ENCODE results near the gene MAP6.
A peak's percentile ranks its signal among the peaks of the same experiment; 100 is the strongest.
"Not testable (repeated sequence)": the region's sequence is repeated elsewhere in the genome, so short reads cannot be mapped to it uniquely, and the experiment has no call there.

MAP6 gene

DNA sequence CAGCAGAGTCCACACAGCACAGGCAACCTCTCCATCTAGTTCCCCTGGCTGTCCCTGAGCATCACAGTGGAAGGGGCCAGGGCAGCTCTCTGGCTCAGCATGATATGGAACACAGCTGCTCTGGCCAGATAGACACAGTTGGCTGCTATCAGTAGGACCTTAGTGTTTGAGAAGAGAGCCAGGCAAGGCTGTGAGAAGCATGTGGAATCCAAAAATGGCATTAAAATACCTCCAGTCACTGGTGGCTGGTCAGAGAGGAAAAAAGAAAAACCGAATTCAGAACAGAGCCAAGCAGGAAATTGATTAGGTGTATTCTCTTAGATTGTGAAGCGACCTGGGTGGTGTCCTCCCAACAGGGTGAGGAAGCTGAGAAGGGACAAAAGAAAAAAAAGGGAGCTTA is 78.9 kb downstream of the MAP6 start:
- DNase-seq, result no peak

DNA sequence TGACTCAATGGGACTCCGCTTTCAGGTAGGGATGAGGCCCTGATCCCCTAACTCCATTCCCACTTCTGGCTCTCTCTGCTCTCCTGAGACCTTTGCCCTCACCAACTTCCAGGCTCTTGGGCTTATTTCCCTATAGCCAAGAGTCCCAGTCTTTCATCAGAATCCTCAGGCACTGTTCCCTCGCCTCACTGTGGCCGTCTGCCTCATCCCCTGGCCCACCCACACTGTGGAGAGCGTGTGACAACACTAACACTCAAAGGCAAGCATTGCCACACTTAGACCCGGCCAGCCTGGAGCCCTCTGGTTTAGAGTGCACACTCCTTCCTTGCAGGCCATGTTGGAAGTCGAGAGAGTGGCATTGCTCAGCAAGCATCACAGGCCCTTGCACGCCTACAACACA is 79.8 kb downstream of the MAP6 start:
- DNase-seq, result no peak

DNA sequence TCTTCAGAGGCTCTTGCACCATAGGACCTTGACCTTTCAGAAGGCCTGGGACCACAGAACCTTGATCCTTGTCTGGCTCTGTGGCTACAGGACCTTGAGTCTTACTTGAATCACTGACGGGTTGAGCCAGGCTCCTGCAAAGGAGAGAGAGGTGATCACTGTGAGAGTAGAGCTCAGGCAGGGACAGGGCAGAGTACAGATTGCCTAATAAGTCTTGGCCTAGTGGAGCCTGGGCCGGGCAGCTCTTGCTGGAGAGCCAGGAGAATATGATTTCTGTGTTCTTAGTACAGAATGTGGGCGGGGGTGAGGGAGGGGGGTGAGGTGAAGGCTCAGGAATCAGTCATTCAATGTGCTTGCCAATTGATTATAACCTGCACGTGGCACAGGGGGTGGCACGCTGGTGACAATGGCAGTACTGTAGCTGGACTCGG is 80.8 kb downstream of the MAP6 start:
- no peak for DNase-seq

DNA sequence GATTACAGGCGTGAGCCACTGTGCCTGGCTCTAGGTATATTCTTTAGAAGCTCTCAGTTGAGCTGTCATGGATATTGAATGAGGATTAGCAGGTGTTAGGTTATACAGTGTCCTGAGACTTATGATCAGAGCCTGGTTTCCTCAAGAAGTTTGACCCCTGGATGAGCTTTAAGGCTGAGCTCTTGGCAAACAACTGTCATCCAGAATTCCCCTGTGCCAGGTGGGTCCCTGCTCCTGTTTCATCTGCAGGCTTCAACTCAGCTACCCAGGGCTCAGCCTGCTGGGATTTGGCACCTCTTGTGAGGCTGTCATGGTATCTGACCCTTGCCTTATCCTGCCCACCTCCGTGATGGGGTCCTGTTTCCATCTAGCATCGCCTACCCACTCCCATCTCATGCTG is 82.4 kb downstream of the MAP6 start:
- DNase-seq, result no peak

DNA sequence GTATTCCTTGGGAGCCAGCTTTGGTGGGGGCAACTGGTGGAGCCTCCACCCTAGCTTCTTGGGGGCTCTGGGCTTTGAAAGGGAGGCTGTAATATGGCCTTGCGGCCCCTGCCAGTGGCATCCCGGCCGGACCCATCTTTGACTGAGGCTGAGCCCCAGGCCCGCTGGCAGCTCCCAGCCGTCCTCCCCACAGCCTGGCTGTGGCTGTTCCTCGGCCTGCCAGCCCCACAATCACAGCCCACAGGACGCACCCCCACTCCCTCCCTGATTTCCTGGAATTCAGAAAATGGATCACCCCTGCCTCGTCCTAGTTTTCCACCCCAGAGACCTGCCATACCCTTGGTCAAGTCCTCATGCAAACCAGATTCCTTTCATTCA is 83.6 kb downstream of the MAP6 start:
- no peak for DNase-seq

DNA sequence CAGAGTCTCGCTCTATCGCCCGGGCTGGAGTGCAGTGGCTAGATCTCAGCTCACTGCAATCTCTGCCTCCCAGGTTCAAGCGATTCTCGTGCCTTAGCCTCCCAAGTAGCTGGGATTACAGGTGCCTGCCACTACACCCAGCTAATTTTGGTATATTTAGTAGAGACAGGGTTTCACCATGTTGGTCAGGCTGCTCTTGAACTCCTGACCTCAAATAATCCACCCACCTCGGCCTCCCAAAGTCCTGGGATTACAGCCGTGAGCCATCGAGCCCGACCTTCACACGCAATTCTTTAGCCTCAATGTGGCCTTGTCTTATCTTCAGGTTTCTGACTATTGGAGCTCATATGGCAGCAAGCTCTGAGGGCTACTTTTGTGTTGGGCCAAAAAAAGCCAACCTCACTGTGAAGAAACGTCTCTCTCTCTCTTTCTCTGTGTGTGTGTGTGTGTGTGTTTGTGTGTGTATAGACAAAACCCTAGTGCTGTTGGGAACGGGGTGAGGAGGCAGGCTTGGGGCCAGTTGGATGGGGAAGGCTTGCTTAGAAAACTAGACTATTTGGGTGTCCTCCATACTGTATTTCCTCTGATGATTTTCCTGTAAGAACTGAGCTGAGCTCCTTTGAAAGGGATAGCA is 84.1 kb downstream of the MAP6 start:
- DNase-seq, result not testable (repeated sequence)

DNA sequence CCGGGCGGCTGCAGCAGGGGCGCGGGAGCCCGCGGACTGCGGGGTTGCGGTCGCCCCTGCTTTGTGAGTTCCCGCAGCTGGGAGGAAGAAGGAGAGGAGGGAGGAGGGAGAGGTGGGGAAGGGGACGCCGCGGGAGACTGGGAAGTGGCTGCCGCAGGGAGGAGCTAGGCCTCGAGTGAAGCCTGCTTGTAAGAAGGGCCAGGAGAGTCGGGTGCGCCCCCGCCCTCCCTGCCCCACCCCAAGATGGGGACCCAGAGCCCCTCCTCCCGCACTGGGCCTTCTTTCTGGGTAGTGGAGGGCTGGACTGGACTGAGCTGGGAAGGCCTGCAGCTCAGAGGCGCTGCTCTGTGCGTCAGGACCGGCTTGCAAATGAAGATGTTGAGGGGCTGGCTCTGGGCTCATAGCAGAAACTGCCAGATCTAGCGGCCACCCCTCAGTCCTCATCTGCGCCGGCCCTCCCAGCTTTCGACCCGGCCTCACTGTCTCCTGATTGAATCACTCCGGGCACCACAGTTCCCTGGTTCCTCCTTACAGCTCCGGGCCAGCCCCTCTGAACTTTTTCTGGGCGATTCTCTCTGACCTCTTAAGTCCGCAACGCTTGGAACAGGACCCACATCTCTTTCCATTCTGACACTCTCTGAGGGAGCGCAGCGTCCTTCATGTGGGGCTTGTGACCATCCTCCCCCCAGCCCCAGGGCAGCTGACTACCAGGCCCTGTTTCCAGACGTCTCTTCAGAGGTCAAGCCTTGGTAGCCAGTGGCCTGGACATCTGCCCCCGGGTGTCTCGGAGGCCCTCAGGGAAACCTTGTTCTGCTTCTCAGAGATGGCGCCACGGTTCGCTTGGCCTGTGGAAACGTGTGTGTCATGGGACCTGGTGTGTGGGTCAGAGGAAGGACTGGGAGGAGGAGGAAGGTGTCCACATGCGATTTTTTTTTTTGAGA is 84.8 kb downstream of the MAP6 start:
- peak in 1 of 2 experiments; percentile 17 for DNase-seq

DNA sequence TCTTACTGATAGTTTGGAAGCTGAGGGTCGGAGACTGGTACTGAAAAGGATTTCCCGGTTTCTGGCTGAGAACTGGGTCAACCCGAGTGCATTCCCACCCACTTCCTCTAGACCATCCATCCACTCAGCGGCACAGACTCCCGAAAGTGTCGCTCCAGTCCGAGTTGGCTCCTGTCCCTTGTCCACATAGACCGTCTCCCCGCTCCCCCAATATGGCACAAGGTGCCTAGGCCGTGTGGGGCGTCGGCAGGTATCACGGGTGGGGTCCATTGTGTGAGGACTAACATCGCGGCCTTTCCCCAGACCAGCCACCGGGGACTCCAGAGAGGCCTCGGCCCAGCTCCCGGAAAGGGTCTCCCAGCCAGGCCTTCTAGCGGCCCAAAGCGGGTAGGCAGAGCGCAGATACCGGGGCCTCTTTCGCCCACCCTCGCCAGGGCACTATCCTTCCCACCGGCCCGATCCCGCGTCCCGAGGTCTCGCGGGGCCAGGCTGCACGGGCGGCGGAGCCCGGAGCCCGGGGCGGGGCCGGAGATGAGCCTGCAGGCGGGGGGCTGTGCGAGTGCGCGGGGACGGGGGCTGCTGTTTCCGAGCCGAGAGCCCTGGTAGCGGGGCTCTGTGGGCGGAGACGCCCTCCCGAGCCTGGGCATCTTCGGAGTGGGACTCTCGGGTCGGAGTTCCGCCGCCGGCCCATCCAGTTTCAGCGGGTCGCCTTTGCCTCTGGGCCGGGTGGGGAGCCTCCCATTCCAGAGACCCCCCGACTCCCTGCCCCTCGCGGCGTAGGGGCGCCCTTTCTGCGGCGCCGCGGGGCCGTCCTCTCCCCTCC is 85.7 kb downstream of the MAP6 start:
- peak; percentile 68 to 69 for DNase-seq

DNA sequence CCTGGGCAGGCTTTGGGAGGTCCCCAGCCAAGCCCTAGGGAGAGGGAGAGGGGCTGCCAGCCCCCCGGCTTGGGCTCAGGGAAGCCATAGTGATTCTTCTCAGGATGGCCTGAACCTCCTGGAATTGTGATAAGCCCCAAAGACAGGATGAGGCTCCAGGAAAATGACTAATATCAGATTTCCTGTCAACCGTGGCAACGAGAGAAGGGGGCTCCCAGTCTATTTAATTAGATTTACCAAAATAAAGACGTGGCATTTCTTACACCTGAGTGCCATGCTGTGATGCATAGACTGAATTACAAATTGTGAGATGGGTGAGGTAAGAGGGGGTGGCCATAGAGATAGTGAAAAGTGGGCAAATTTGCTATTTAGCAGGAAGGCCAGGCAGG is 86.3 kb downstream of the MAP6 start:
- DNase-seq, result no peak

DNA sequence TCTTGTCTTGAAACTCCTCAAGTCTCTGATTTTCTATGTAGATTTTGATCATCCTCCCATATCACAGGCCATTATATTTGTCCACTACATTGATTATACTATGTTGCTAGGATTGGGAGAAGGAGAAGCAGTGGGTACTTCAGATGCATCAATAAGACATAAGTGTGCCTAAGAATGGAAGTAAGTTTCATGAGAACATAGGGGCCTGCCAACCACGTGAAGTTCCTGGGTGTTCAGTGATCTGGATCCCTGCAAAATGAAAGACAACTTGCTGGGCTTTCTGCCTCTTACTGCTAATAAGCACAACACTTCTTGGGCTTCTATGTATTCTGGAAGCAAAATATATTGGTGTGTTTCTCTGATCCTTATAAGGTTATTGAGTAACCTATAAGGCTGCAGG is 89.0 kb downstream of the MAP6 start:
- no peak for DNase-seq

DNA sequence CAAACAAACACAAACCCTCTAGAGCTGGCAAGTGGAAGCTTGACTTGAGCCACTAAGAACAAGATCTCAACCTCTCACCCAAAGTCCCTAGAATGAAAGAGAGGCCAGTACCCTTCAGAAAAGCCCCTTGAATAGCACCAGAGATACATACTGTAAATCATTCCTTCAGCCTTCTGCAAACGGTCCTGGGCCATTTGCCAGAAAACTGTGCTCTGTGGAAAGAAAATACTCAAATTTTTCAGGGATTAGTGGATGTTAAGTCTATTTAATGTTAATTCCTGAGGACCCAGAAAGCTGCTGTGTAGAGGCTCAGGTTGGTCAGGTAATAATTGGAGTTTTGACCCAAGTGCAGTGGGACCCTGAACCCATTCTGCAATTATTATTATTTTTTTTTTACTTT is 89.9 kb downstream of the MAP6 start:
- DNase-seq, result no peak

DNA sequence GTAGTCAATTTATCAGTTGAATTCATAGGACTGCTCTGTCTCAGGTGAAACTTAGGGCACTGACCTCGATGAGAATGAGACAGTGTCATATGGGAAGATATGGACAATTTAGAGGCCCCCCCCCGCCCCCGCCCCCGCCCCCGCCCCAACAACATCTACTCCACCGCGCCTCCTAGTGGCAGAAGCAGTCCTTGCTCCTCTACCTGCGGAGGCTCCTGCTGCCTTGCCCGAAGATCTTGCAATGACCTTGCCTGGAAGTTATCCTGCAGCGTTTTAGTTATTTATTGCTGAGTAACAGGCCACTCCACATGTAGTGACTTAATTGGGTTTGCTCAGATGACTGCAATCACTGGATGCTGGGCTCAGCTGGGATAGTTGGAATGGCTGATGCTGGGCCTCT is 91.6 kb downstream of the MAP6 start:
- peak; percentile 69 to 71 for DNase-seq

DNA sequence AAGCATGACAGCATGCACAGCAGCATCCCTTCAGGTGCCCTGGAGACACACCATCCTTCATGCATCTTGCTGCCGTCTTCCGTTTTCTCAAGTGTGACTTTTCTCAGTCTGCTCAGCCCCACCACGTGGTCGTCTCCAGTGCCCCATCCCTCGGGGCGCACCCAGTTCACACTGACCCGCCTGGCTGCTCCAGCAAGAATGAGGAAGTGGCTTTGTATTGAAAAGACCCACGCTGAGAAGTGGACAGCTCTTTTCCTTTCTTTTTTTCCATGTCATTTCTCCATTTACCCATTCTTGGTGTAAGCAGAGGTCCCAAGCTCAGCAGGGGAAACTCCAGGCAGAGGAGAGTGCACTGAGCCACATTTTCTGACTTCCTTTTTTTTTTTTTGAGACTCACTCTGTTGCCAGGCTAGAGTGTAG is 92.3 kb downstream of the MAP6 start:
- no peak for DNase-seq

DNA sequence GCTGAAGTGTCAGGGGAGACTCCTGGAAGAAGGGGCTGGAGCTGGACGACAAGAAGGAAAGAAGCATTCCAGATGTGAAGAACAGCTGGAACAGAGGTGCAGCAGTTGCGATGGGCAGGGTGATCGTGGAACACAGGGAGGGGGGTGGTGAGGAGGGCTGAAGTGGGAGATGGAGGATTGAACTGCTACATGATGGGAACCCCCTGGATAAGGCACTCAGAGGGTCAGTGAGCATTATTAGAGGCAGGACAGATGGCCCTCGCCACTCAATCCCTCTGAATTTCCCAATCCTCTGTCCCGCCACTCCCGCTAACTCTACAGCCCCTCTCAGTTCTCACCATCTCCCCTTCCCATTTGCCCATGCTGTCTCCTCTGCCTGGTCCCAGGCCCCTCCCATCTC is 92.8 kb downstream of the MAP6 start:
- no peak for DNase-seq

DNA sequence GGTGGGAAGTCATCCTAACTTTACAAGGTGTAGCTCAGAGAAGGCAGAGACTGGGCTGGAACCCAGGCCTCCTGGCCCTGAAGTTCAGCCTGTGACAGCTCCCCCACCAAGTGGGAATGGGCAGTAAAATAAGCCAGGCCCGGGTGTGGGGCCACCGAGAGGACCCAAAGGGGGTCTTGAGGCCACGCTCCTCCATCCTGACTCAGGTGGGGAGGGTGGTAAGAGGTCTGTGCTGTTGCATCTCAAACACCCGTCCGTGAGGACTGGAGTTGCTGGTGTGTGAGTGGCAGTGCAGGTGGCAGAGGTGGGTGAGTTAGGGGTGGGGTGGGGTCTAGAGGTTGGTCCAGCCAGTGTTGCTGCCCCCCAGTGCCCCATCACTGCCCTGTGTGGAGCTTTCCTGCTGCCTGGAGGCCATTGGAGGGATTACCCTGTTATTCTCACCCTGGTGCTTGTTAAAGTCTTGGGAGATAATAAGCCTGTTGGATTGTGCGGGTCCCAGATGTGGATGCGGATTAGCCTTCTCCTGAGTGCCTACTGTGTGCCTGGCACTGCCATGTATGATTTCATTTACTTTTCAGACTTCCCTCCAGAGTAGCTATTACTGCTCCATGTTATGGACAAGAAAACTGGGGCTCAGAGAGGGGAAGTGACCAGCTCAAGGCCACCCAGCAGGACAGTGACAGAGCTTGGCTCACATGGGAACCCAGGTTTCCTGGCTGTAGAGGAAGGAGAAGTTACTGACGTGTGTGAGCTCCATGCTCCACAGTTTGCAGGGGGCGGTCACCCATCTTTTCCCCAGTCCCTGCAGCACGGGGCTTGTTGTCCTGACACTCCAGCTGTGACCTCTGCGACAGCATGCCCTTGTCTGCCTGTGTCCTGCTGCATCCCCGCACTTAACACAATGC is 93.9 kb downstream of the MAP6 start:
- no peak for DNase-seq

DNA sequence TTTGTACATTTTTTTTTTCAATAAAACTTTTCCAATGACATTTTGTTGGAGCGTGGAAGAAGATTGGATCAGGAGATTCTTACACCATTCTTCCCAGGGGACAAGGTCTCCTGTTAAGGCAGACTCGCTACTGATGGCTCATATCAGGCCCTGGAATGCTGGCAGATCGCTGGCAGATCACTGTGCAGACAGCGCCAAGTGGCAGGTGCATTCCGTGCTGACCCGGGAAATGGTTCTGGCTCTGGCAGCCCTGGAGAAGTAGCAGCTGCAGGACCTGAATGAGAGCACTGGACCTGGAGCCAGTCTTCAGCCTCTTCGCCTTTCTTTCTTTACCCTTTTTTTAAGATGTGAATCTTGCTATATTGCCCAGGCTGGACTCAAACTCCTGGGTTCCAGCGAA is 96.1 kb downstream of the MAP6 start:
- no peak for DNase-seq

DNA sequence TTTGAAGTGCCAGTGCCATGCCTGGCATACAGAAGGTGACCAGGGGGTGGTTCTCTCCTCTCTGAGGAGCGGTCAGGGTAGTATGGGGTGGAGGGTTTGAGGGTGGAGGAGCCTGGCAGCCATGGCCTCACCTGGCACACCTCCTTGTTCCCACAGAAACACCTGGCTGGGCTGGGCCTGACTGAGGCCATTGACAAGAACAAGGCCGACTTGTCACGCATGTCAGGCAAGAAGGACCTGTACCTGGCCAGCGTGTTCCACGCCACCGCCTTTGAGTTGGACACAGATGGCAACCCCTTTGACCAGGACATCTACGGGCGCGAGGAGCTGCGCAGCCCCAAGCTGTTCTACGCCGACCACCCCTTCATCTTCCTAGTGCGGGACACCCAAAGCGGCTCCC is 97.2 kb downstream of the MAP6 start:
- no peak for DNase-seq

DNA sequence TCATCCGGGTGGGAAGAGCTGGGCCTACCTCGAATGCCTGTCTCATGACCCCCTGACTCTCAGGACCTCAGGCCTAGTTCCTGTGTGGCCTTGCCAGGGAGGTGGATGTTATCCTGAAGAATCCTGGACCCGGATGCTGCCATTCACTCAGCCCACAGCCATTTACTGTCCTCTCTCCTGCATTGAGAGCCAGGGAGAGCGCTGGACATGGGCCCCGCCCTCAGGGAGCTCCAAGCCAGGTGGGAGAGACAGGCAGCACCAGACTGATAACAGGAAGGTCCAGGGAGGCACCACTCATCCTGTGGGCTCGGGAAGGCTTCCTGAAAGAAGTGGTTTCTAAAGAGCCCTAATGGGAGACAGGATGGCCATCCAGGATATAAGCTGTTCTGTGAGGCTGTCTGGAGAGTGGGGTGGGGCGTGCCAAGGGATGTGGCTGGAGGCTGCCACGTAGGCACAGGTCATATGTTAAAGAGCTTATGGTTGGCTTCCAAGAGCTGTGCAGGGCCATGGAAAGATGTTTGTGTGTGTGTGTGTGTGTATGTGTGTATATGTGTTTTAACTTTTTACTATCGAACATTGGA is 98.2 kb downstream of the MAP6 start:
- no peak for DNase-seq

DNA sequence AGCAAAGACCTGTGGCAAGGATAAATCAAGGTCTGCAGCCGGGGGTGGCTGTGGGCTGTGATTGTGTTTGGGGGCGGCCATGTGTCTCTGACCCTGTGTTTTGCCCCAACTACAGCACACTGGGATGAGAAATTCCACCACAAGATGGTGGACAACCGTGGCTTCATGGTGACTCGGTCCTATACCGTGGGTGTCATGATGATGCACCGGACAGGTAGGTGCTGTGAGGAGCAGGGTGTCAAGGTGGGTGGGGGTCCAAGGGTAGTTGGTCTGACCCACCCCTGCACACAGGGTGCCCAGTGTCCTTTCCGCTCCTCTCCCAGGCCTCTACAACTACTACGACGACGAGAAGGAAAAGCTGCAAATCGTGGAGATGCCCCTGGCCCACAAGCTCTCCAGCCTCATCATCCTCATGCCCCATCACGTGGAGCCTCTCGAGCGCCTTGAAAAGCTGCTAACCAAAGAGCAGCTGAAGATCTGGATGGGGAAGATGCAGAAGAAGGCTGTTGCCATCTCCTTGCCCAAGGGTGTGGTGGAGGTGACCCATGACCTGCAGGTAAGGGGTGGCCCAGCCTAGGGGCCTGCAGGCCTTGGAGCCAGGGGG is 100.1 kb downstream of the MAP6 start:
- no peak for DNase-seq

DNA sequence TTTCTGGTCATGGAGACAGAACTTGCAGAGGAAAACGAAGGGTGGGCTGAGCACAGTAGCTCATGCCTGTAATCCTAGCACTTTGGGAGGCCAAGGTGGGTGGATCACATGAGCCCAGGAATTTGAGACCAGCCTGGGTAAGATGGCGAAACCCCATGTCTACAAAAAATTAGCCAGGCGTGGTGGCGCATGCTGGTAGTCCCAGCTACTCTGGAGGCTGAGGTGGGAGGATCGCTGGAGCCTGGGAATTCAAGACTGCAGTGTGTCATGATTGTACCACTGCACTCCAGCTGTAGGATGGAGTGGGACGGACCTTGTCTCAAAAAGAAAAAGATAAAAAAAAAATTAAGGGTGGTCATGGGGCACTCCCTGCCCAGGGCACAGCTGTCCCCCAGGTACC is 100.9 kb downstream of the MAP6 start:
- no peak for DNase-seq

DNA sequence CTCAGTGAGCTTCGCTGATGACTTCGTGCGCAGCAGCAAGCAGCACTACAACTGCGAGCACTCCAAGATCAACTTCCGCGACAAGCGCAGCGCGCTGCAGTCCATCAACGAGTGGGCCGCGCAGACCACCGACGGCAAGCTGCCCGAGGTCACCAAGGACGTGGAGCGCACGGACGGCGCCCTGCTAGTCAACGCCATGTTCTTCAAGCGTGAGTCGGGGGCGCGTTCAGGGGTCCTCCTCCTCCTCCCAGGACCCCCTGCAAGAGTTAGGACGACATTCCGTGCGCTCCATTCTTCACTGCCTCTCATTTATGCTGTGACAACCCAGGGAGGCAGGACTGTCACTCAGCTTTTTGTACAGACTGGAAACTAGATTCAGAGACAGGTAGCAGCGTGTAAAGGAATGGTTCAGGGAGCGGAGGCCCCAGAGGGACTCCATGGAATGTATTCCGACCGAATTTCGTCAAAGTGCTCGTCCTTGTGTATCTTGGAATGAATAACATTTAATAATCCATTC is 102.0 kb downstream of the MAP6 start:
- no peak for DNase-seq
